Large intestine (tissue), 3 donors: ENCODE measurements around the gene PIGB. TPM values are rescaled to one million over a fixed set of nuclear protein-coding genes. Genes with fewer than 3 reads are reported as not detected.
A peak's percentile ranks its signal among the peaks of the same experiment; 100 is the strongest.
"Not testable (repeated sequence)": the region's sequence is repeated elsewhere in the genome, so short reads cannot be mapped to it uniquely, and the experiment has no call there.

Experiments
- DNase-seq, 2 donors: peaks; one replicate each; pipeline versions ENCODE4 v3.0.0 to v3.0.0-alpha.2; 2013
- H3K27ac ChIP-seq: one replicate; pipeline ENCODE4 v1.5.1; 2013; ENCODE audit warnings: low read length
- H3K27me3 ChIP-seq: 2 replicates; pipeline ENCODE4 v1.6.1; 2013; ENCODE audit warnings: low read length; ENCODE audit not compliant: control insufficient read depth, insufficient read depth
- H3K36me3 ChIP-seq: 2 replicates; pipeline ENCODE4 v1.6.1; 2013; ENCODE audit warnings: low read length; ENCODE audit not compliant: control insufficient read depth, insufficient read depth
- H3K4me1 ChIP-seq: one replicate; pipeline ENCODE4 v1.6.1; 2013; ENCODE audit warnings: low read length; ENCODE audit not compliant: control insufficient read depth, insufficient read depth
- H3K4me3 ChIP-seq: one replicate; pipeline ENCODE4 v1.5.1; 2013; ENCODE audit warnings: low read length
- H3K9me3 ChIP-seq: one replicate; pipeline ENCODE4 v1.6.1; 2013; ENCODE audit warnings: mild to moderate bottlenecking, low read depth, low read length, moderate library complexity; ENCODE audit not compliant: control insufficient read depth
- WGBS: methylation state at CpG from one replicate; pipeline ENCODE4 v1.1.5; 2013; ENCODE audit warnings: low lambda C conversion rate; ENCODE audit not compliant: insufficient coverage; 5-methylcytosine and 5-hydroxymethylcytosine counted together
- polyA plus RNA-seq: library from polyadenylated mRNA; unstranded; fragments of 120-200 nt; gene quantifications from one replicate; pipeline ENCODE4 v1.2.1, GENCODE V29; 2013

Gene PIGB
- polyA plus RNA-seq, 1 donor: 12.6 TPM

GRCh38 chr15:55282284-55282833 is 36.7 kb upstream of the PIGB start:
- no CpG with 5 or more reads among the region's 5 CpGs for WGBS

DNA sequence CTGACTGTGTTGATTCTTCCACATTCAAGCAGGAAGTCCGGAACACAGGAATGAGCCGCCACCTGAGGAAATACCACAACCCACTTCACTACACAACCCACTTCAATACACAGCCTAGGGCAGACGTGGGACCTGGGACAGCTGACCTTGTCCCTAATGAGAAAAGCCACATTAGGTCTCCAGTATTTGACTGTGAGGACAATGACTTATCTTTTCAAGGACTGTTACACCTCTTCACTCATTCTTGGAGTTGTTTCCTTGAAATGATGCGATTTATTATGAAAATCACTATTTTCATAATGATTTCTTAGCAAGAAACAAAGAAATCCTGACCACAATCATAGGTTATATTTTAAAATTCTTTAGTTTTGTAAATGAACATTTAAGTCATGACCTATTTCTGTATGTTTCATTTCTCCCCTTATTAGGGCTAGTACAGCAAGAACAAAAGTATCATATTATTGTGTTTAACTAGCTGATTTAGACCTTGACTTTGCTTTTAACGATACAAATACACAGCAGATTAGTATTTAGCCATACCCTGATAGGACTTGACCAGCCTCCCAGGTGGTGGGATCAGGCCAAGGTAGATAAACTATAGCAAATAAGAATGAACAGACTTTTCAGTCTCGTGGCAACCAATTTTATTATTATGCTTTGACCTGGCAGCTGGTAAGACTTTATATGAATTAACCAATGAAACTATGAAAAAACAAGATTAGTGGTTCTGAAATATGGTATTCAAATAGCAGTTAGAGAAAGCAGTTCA is 35.5 kb upstream of the PIGB start:
- 83% methylated on average over 2 of the region's 6 CpGs for whole genome bisulfite sequencing
- Histone ChIP-seq H3K4me1 (no peaks in the 10 kb centered on the region), H3K9me3 (no peaks in the 10 kb centered on the region), H3K27ac (no peak overlapping the region), H3K36me3 (no peaks in the 10 kb centered on the region), H3K27me3 (no peaks in the 10 kb centered on the region), H3K4me3 (no peak overlapping the region)
- DNase-seq: no peak

More at GRCh38 chr15:55282284-55282833, 36.7 kb upstream of the PIGB start:
- Histone ChIP-seq H3K36me3 (no peaks in the 10 kb centered on the region), H3K27ac (no peak overlapping the region), H3K4me1 (no peaks in the 10 kb centered on the region), H3K4me3 (no peak overlapping the region), H3K9me3 (no peaks in the 10 kb centered on the region), H3K27me3 (no peaks in the 10 kb centered on the region)
- DNase-seq: no peak

DNA sequence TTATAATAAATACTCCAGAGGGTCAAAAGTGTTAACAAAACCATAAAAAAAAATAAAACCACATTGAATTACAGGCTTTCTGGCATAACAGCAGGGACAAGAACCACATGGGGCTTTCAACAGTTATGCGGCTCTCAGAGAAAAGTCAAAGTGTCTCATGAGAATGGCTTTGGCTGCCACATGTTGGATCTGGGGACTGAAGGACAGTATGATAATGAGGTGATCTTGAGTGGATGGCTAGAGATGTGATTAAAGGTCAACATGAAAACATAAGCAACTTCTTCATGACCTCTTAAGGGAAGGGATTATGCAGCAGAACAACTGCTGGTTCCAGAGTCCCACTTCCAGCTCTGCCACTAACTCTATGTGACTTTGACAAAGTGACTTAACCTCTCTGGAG is 34.6 kb upstream of the PIGB start:
- Histone ChIP-seq H3K36me3 (no peaks in the 10 kb centered on the region), H3K27ac (no peak overlapping the region), H3K9me3 (no peaks in the 10 kb centered on the region), H3K4me3 (no peak overlapping the region), H3K4me1 (no peaks in the 10 kb centered on the region), H3K27me3 (no peaks in the 10 kb centered on the region)
- WGBS: no CpG with 5 or more reads among the region's 1 CpG
- no peak for DNase-seq

DNA sequence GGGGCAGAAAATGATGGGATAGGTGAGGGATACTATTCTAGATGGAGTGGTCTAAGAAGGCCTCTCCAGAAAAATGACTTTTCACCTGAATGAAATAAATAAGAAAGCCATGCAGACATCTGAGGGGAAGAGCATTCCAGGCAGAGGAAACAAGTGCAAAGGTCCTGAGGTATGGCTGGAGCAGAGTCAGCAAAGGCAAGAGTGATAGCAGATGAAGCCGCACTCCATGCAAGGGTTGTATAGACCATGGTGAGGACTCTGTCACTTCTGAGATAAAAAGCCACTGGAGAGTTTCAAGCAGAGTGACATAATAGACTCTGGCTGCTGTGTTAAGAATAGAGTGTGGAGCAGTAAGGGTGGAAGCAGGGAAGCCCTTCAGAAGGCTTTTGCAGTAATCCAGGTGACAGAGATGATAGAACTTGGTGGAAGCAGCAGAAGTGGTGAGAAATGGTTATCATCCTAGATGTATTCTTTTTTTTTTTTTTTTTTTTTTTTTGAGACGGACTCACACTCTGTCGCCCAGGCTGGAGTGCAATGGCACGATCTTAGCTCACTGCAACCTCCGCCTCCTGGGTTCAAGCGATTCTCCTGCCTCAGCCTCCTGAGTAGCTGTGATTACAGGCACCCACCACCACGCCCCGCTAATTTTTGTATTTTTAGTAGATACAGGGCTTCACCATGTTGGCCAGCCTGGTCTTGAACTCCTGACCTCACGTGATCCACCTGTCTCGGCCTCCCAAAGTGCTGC is 32.4 kb upstream of the PIGB start:
- H3K27me3 ChIP-seq, H3K36me3 ChIP-seq, H3K4me3 ChIP-seq, H3K4me1 ChIP-seq, H3K9me3 ChIP-seq, H3K27ac ChIP-seq: not testable (repeated sequence)
- WGBS: no CpG with 5 or more reads among the region's 10 CpGs
- peak; percentile 5 to 42 for DNase-seq

GRCh38 chr15:55288006-55288717 is 30.9 kb upstream of the PIGB start:
- WGBS: 90% methylated on average over 3 of the region's 8 CpGs
- Histone ChIP-seq H3K4me3 (no peak overlapping the region), H3K27ac (no peak overlapping the region), H3K36me3 (no peaks in the 10 kb centered on the region), H3K27me3 (no peaks in the 10 kb centered on the region), H3K4me1 (peaks cover 5% of the 10 kb centered on the region), H3K9me3 (no peaks in the 10 kb centered on the region)
- DNase-seq: no peak

GRCh38 chr15:55289011-55289745 is 29.8 kb upstream of the PIGB start:
- Histone ChIP-seq H3K4me3 (peak overlapping the region; percentile 89), H3K36me3 (no peaks in the 10 kb centered on the region), H3K4me1 (peaks cover 5% of the 10 kb centered on the region), H3K27ac (peak overlapping the region; percentile 39), H3K9me3 (no peaks in the 10 kb centered on the region), H3K27me3 (no peaks in the 10 kb centered on the region)
- DNase-seq: peak; percentile 56 to 65
- no CpG with 5 or more reads among the region's 37 CpGs for WGBS

DNA sequence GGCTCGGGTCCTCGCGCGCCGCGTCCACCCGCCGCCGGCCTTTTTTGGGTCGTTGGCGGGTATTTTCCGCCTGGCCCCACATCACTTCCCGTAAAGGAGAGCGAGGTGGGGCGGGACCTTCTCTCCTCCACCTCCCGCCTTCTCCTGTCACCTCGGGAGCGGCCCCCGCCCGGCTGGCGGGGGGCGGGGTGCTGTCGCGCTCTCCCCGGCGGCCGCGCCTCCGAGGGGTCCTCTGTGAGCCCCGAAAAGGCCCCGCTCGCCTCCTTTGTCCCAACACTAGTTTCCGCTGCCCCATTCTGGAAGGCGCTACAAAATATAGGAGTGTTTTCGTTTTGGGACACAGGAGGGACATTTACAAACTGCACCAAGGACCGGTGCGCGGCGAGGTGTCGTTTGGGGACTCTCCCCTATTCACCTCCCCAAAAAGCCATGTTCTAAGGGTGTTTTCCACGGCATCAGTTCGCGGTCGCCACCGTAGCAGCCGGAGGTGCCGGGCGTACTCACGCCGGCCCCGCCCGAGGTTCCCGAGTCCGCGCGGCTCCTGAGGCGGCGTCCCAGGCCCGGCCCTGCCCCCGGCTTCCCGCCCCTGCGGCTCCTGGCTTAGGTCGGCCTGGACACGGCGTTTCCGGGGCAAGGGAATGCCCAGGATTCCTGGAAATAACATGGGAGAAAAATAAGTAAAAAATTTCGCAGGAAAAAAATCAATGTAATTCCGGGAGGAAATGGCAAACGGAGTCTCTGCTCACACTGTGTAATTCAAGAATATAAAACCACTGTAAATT is 29.1 kb upstream of the PIGB start, which contains the start of gene RAB27A:
RAB27A (minus strand) TSS at position 68 of the 782 bp plus-strand sequence. CDS start 54,879 bp downstream, outside the sequence.
- peak; percentile 62 to 86 for DNase-seq
- Histone ChIP-seq H3K4me3 (peak within 1 kb of the TSS; percentile 89), H3K4me1 (peaks cover 5% of the 10 kb centered on the region), H3K27me3 (no peaks in the 10 kb centered on the region), H3K9me3 (no peaks in the 10 kb centered on the region), H3K27ac (peak within 1 kb of the TSS; percentile 86), H3K36me3 (no peaks in the 10 kb centered on the region)
- 0% methylated on average over 2 of the region's 69 CpGs for WGBS

- Histone ChIP-seq H3K27me3 (no peaks in the 10 kb centered on the region), H3K9me3 (no peaks in the 10 kb centered on the region), H3K4me3 (peak overlapping the region; percentile 89), H3K36me3 (no peaks in the 10 kb centered on the region), H3K27ac (peak overlapping the region; percentile 86), H3K4me1 (peaks cover 5% of the 10 kb centered on the region)
- peak; percentile 78 to 83 for DNase-seq
- WGBS: no CpG with 5 or more reads among the region's 17 CpGs
Observed at GRCh38 chr15:55290528-55291057, 28.4 kb upstream of the PIGB start.

DNA sequence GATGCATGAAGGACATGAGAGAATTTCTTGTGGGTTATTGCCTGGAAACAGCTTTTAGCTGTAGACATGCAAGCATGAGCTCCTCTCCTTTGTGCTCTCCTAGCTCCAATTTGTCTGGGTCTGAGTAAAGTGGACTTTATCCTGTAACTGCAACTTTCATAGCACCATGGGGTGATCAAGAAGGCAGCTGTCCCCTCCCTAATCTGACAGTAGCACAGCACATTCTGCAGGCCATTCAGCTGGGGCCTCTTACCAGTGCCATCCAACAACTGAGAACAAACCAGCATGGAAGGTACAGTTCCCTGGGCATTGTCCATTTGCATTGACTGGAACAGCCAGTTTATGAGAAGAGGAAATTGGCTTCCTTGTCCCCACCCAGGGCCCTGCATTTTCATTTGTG is 21.7 kb upstream of the PIGB start:
- no peak overlapping the region for H3K27ac ChIP-seq
- DNase-seq: no peak
- no peaks in the 10 kb centered on the region for H3K27me3 ChIP-seq
- no peak overlapping the region for H3K4me3 ChIP-seq
- peaks cover 1% of the 10 kb centered on the region for H3K4me1 ChIP-seq
- no peaks in the 10 kb centered on the region for H3K36me3 ChIP-seq
- peaks cover 6% of the 10 kb centered on the region for H3K9me3 ChIP-seq
